Measurements from ENCODE around the gene ELP5.

Gene ELP5

GRCh38 chr17:7215652-7216180 is 36.3 kb upstream of the ELP5 start:
- H3K4me3 ChIP-seq (replicated peaks; ENCODE audit: low read depth, low read length): peak overlapping the region; percentile 80
- no peak for DNase-seq (ENCODE audit: low read depth)

GRCh38 chr17:7216242-7217112 is 35.5 kb upstream of the ELP5 start:
- TF ChIP-seq, protein P1, sequence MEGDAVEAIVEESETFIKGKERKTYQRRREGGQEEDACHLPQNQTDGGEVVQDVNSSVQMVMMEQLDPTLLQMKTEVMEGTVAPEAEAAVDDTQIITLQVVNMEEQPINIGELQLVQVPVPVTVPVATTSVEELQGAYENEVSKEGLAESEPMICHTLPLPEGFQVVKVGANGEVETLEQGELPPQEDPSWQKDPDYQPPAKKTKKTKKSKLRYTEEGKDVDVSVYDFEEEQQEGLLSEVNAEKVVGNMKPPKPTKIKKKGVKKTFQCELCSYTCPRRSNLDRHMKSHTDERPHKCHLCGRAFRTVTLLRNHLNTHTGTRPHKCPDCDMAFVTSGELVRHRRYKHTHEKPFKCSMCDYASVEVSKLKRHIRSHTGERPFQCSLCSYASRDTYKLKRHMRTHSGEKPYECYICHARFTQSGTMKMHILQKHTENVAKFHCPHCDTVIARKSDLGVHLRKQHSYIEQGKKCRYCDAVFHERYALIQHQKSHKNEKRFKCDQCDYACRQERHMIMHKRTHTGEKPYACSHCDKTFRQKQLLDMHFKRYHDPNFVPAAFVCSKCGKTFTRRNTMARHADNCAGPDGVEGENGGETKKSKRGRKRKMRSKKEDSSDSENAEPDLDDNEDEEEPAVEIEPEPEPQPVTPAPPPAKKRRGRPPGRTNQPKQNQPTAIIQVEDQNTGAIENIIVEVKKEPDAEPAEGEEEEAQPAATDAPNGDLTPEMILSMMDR (IDR thresholded peaks at IDR 0.05; ENCODE audit: low read length, missing control alignments): no peak
- peak overlapping the region; percentile 80 for H3K4me3 ChIP-seq (replicated peaks; ENCODE audit: low read depth, low read length)
- DNase-seq (ENCODE audit: low read depth): no peak

More at GRCh38 chr17:7215652-7216180, 36.3 kb upstream of the ELP5 start:
- TF ChIP-seq, protein P1 (IDR thresholded peaks at IDR 0.05; ENCODE audit: low read length, missing control alignments): no peak

DNA sequence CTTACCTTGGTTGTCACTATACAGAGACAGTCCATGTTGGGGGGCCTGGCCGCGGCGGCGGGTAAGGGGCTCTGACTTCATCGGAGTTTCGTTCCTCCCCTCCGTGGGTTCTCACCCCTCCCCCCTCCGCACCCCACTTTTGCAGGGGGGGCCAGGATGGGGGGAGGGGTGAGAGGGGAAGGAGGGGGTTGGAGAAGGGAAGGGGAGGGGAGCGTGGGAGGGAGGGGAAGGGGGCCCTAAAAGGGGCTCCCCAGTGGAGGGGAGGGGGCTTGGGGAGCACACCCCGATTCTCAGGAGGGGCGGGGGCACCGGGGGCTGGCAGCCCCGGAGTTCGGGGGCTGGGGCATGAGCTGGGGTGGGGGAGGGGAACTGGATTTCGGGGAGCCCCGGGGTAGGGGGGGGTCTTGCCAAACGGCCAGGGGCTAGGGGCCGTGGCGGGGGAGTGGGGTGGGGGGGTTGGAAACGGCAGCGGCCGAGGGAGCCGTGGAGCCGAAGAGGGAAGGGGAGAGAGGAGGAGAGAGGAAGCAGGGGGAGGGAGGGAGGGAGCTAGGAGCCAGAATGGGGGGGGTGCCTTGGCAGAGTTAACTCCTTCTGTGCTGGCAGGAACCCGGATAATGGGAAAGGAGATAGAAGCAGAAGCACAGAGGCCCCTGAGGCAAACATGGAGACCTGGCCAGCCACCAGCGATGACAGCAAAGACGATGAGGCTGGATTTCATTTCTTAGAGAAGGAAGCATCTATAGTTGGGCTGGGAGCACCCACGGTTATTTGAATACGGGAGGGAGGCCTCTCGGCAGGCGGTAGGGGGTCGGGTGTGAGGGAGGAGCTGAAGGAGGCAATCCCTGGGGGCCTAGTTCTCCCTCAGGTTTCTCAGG is 34.7 kb upstream of the ELP5 start:
- DNase-seq (ENCODE audit: low read depth): peak; percentile 84
- TF ChIP-seq, protein P1 (IDR thresholded peaks at IDR 0.05; ENCODE audit: low read length, missing control alignments): no peak
- peak overlapping the region; percentile 80 for H3K4me3 ChIP-seq (replicated peaks; ENCODE audit: low read depth, low read length)

DNA sequence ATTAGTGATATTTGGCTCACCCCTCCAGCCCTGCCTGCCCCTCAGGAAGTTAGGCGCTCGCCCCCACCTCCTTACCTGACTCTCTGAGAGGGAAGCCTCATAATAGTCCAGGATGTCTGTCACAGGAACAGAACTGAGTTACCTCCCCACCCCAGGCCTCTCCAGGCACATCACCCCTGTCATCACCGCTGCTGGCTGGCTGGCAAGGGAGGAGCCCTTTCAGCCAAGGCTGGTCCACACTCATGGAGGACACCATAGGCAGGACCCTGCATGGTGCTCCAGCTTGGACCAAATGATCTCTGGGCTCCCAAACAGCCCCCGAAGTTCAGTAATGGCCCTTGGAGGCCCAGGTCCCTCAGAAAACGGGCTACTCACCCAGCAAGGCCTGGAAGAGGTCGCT is 33.8 kb upstream of the ELP5 start:
- TF ChIP-seq, protein P1 (IDR thresholded peaks at IDR 0.05; ENCODE audit: low read length, missing control alignments): no peak
- H3K4me3 ChIP-seq (replicated peaks; ENCODE audit: low read depth, low read length): peak overlapping the region; percentile 80
- no peak for DNase-seq (ENCODE audit: low read depth)

DNA sequence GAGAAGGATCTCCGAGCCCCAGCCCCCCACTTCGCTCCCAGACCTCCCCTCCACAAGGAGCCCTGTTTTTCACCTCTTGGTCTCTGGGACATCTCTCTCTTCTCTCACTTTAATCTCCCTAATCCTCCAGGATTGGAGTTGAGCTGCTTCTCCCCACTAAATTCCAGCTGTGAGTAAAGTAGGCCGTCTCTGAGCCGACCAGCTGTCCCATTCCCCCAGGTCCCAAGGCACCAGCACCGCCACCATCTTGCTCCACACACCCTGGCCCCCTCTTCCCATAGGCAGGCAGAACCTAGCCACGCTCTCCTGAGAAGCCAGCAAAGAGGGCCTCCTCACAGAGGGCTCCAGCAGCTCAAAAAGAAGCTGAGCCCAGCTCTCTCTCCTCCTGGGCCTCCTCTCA is 33.3 kb upstream of the ELP5 start:
- no peak overlapping the region for H3K4me3 ChIP-seq (replicated peaks; ENCODE audit: low read depth, low read length)
- DNase-seq (ENCODE audit: low read depth): no peak
- TF ChIP-seq, protein P1 (IDR thresholded peaks at IDR 0.05; ENCODE audit: low read length, missing control alignments): no peak

DNA sequence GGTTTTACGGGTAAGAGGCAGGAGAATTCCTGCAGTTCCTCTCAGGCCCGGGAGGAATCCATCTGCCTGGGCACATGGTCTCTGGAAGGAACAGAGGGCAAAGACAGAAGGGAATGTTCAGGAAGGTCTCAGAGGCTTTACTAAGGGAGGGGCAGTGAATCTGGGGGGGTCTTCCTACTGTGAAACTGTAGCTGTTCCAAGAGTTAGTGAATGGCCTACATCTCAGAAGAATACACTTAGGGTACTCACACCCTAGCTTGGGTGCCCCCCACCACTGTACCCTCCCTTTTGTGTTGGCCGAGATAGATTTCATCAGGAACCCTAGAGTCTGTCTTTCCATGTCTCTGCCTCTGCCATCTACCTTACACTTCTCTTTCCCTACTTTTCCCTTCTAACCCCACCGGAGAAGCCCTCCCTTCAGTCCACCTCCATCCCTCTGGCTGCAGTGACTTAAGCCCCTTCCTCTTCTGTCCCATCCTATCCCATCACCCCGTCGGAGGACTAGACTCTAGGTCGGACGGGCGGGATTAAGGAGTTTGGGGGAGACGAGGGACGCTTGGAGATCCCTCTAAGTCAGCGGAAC is 32.7 kb upstream of the ELP5 start:
- no peak for DNase-seq (ENCODE audit: low read depth)
- H3K4me3 ChIP-seq (replicated peaks; ENCODE audit: low read depth, low read length): peak overlapping the region; percentile 76
- TF ChIP-seq, protein P1 (IDR thresholded peaks at IDR 0.05; ENCODE audit: low read length, missing control alignments): no peak

Measured in fibroblast of pulmonary artery (primary cell).